Choroid plexus epithelial cell (primary cell): ENCODE results near the gene EGFR.
A peak's percentile ranks its signal among the peaks of the same experiment; 100 is the strongest.

Experiments used
- DNase-seq: peaks from one replicate; pipeline ENCODE4 v3.0.0-alpha.2; 2010; ENCODE audit warnings: low read depth
- H3K4me3 ChIP-seq: 2 replicates; pipeline ENCODE4 v1.5.1; 2011; ENCODE audit warnings: low read depth, mild to moderate bottlenecking, control low read depth, low read length, moderate library complexity
- CTCF ChIP-seq: conservative IDR thresholded peaks from 2 replicates; pipeline ENCODE4 v1.5.1; 2011; ENCODE audit warnings: low read depth, mild to moderate bottlenecking, control low read depth, inconsistent platforms, low read length, moderate library complexity

EGFR gene

GRCh38 chr7:55056577-55057480 lies 38.0 kb downstream of the EGFR start:
- H3K4me3 ChIP-seq = no peak overlapping the region
- TF ChIP-seq CTCF = no peak
- DNase-seq = peak; percentile 84

- no peak for DNase-seq
- TF ChIP-seq CTCF = no peak
- no peak overlapping the region for H3K4me3 ChIP-seq
Observed at GRCh38 chr7:55058314-55058713, 39.5 kb downstream of the EGFR start.

GRCh38 chr7:55059021-55059420 lies 40.2 kb downstream of the EGFR start:
- no peak overlapping the region for H3K4me3 ChIP-seq
- DNase-seq = no peak
- TF ChIP-seq CTCF = no peak

- H3K4me3 ChIP-seq = no peak overlapping the region
- TF ChIP-seq CTCF = no peak
- no peak for DNase-seq
Observed at GRCh38 chr7:55060085-55060484, 41.3 kb downstream of the EGFR start.

GRCh38 chr7:55060636-55061022 lies 41.8 kb downstream of the EGFR start:
- no peak for DNase-seq
- H3K4me3 ChIP-seq = no peak overlapping the region
- TF ChIP-seq CTCF = no peak

GRCh38 chr7:55061726-55062499 lies 43.1 kb downstream of the EGFR start:
- no peak overlapping the region for H3K4me3 ChIP-seq
- no peak for TF ChIP-seq CTCF
- DNase-seq = no peak

GRCh38 chr7:55063061-55063460 lies 44.2 kb downstream of the EGFR start:
- no peak overlapping the region for H3K4me3 ChIP-seq
- TF ChIP-seq CTCF = no peak
- DNase-seq = no peak
